HAP-1 (cell line): ENCODE measurements around the gene CPA4.
"Not testable (repeated sequence)": the region's sequence is repeated elsewhere in the genome, so short reads cannot be mapped to it uniquely, and the experiment has no call there.

Experiments
- DNase-seq, 2 experiments: peaks; one replicate each; pipeline ENCODE4 v3.0.0-alpha.2; 2016 to 2020; ENCODE audit warnings: low spot score in 2 of 2
- H3K27me3 ChIP-seq: fragments of 250-450 bp; sonication (Bioruptor Pico); 2 replicates; pipeline ENCODE4 v1.5.1; 2020; ENCODE audit warnings: low read depth, mild to moderate bottlenecking, moderate library complexity
- H3K36me3 ChIP-seq: fragments of 250-450 bp; sonication (Bioruptor Pico); replicated peaks from 2 replicates; pipeline ENCODE4 v1.5.1; 2020; ENCODE audit warnings: mild to moderate bottlenecking
- H3K4me1 ChIP-seq: fragments of 250-450 bp; sonication (Bioruptor Pico); 2 replicates; pipeline ENCODE4 v1.5.1; 2020; ENCODE audit warnings: mild to moderate bottlenecking
- H3K4me3 ChIP-seq: fragments of 250-450 bp; sonication (Bioruptor Pico); 2 replicates; pipeline ENCODE4 v1.5.1; 2020; ENCODE audit warnings: mild to moderate bottlenecking, moderate library complexity
- H3K9me3 ChIP-seq: fragments of 250-450 bp; sonication (Bioruptor Pico); 2 replicates; pipeline ENCODE4 v1.5.1; 2020; ENCODE audit warnings: mild to moderate bottlenecking, moderate library complexity
- in situ Hi-C: fragments of 300-500 bp; cut with MboI; formaldehyde crosslinking; loops from 3 replicates; pipeline ENCODE4 v1.14.3; 2020; ENCODE audit warnings: low sequenced_read_pairs, inconsistent platforms, mixed read lengths

CPA4 gene

DNA sequence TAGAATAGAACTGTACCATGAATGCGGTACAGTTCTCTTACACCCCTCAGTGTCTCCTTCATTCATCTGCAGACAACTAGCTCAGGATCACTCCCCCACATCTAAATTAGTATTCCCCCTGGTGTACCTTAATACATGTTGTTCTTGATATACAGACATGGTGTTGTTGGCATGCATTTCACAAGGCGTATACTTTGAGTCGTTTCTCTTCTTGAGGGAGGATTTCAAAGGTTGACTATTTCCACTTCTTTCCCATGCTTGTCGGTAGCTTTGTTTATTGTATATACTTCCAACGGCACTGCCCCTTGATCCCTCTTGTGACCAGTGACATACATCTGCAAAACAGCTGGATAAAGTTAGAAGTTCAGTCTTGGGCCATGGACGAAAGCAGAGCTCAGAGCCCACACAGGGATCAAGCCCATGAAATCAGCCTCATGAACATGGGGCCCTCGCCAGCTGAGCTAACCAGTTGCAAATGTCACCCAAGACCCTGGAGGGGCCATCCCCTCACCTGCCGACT, 8.6 kb downstream of the CPA4 start:
- in situ Hi-C loops: no loop called here
- Histone ChIP-seq H3K4me1 (no peaks in the 10 kb centered on the region), H3K27me3 (0 out of 2 replicates have a peak, but pooled peaks cover 2% of the 10 kb centered on the region), H3K36me3 (no peaks in the 10 kb centered on the region), H3K4me3 (no peak overlapping the region), H3K9me3 (no peaks in the 10 kb centered on the region)
- no peak for DNase-seq

DNA sequence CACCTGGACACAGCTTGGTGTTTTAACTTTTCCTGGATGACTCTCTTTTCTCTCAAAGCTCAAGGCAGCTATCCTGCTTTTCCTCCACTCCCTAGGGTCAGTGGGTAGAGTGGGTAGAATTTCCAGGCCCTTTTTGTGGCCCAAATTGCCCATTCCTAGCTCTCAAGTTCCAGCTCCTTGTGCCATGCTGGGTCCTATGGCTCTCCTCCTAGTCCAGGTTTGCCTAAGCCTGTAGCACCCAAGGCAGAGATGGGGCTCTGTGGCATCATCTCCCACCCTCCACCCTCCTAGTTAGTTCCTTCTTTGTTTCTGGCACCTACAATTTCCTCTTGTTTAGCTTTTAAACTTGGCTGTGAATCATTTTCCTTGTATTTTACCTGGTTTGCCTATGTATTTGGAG, 9.7 kb downstream of the CPA4 start:
- in situ Hi-C loops: no loop called here
- DNase-seq: no peak
- H3K4me1 ChIP-seq: no peaks in the 10 kb centered on the region
- no peak overlapping the region for H3K4me3 ChIP-seq
- H3K36me3 ChIP-seq: no peaks in the 10 kb centered on the region
- H3K9me3 ChIP-seq: no peaks in the 10 kb centered on the region
- H3K27me3 ChIP-seq: 0 out of 2 replicates have a peak, but pooled peaks cover 2% of the 10 kb centered on the region

DNA sequence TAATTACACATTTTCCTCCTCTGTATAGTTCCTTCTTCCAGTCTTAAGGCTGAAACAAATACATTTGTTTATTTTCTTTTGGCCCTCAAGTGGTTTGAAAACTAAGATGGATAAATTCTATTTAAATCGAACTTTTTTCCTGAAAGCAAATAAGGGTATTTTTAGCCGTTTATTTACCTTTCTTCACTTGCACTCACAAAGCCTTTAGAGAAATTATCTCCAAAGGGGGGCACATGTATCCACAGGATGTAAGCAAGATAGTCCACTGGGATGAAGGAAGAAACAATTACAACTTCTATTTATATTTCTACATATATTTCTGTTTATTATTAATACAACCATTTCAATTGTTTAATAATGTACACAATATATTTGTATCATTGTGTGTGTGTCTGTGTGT, 10.2 kb downstream of the CPA4 start:
- Histone ChIP-seq H3K9me3 (no peaks in the 10 kb centered on the region), H3K4me3 (no peak overlapping the region), H3K4me1 (no peaks in the 10 kb centered on the region), H3K36me3 (no peaks in the 10 kb centered on the region), H3K27me3 (0 out of 2 replicates have a peak, but pooled peaks cover 2% of the 10 kb centered on the region)
- in situ Hi-C loops: no loop called here
- DNase-seq: no peak

DNA sequence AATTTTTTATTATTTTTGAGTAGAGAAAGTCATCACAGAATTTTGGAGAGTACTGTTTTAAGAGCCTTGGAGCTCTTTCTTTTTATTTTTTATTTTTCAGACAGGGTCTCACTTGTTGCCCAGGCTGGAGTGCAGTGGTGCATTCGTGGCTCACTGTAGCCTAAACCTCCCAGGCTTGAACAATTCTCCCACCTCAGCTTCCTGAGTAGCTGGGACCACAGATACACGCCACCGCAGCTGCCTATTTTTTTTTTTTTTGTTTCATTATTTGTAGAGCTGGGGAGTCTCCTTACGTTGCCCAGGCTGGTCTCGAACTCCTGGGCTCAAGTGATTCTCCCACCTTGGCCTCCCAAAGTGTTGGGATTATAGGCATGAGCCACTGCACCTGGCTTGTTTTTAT, 10.6 kb downstream of the CPA4 start:
- no peaks in the 10 kb centered on the region for H3K9me3 ChIP-seq
- H3K4me1 ChIP-seq: no peaks in the 10 kb centered on the region
- 0 out of 2 replicates have a peak, but pooled peaks cover 2% of the 10 kb centered on the region for H3K27me3 ChIP-seq
- no peak for DNase-seq
- H3K4me3 ChIP-seq: no peak overlapping the region
- H3K36me3 ChIP-seq: no peaks in the 10 kb centered on the region
- in situ Hi-C loops: no loop called here

DNA sequence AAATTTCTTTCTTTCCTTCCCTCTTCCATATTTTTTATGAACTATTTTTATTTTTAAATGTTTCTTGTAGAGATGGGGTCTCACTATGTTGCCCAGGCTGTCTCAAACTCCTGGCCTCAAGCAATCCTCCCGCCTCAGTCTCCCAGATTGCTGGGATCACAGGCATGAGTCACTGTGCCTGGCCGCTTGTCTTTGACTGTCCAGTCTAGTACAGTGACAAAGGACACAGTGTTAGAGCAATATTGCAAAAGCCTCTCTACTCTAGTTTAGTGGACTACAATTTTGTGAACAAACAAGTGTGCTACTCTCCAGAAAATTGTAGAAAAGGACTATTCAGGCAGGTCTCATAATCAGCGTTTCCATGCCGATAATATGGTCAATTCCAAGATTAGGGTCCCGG, 11.0 kb downstream of the CPA4 start:
- Histone ChIP-seq H3K9me3 (no peaks in the 10 kb centered on the region), H3K27me3 (0 out of 2 replicates have a peak, but pooled peaks cover 2% of the 10 kb centered on the region), H3K4me1 (no peaks in the 10 kb centered on the region), H3K36me3 (no peaks in the 10 kb centered on the region), H3K4me3 (no peak overlapping the region)
- in situ Hi-C loops: no loop called here
- DNase-seq: no peak

DNA sequence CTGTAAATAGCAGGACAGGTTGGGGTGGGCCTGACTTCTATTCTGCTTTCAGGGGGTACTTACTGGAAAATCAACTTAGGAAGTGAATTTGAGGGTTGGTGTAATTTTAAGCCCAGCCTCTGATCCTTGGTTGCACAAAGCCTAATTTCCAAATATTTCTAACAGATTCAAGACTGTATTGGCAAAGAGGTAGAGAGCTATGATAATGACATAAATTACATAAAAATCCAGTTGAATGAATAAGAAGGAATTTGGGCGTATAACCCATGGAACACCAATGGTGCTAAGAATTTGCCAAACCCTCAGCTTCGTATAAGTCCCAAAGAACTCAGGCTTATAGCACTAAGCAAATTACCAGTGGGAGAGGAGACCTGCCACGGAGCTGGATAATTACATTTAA, 11.9 kb downstream of the CPA4 start:
- no peaks in the 10 kb centered on the region for H3K4me1 ChIP-seq
- 0 out of 2 replicates have a peak, but pooled peaks cover 2% of the 10 kb centered on the region for H3K27me3 ChIP-seq
- H3K36me3 ChIP-seq: no peaks in the 10 kb centered on the region
- no peak for DNase-seq
- no peaks in the 10 kb centered on the region for H3K9me3 ChIP-seq
- H3K4me3 ChIP-seq: no peak overlapping the region
- in situ Hi-C loops: no loop called here

DNA sequence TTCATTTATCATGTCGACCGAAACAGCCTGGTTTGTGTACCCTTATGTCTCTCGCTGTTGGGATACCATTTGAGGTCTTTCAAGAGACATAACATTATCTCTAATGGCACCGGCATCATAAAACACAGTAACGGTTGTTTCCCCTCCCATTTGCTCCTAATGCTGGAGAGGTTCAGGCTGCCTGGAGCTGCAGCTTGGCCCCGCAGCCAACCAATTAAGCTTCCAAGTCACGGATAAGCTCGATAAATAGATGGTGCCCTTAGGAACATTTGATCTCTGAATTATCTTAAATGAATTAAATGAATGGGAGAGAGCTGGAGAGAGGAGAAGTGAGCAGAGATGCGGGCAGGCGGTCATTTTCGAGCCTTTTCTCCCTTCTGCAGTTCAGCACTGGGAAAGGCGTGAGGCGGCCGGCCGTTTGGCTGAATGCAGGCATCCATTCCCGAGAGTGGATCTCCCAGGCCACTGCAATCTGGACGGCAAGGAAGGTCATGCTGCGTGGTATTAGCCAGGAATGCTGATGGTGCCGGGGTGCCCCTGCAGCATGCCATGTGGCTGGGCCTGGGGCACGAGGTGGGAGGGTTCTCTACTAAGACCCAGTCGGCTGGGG, 12.6 kb downstream of the CPA4 start:
- no peaks in the 10 kb centered on the region for H3K36me3 ChIP-seq
- 0 out of 2 replicates have a peak, but pooled peaks cover 2% of the 10 kb centered on the region for H3K27me3 ChIP-seq
- DNase-seq: no peak
- in situ Hi-C loops: no loop called here
- H3K4me3 ChIP-seq: no peak overlapping the region
- H3K4me1 ChIP-seq: no peaks in the 10 kb centered on the region
- no peaks in the 10 kb centered on the region for H3K9me3 ChIP-seq

DNA sequence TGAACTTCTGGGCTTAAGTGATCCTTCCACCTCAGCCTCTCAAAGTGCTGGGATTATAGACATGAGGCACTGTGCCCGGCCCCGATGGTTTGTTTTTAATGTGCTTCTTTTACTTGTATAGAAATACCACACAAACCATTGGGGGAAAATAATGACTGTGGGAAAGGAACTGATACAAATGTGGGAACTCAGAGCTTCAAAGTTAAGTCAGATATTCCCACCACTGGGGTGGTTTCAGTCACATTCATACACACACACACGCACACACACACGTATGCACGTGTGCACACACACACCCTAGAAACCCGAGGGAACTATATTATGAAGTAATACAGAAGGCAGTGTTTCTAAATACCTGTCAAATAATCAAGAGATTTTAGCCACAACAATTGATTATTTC, 17.0 kb downstream of the CPA4 start:
- Histone ChIP-seq H3K4me1 (no peaks in the 10 kb centered on the region), H3K36me3 (no peaks in the 10 kb centered on the region), H3K4me3 (no peak overlapping the region), H3K9me3 (peaks cover 7% of the 10 kb centered on the region; the same call in 1 of the 2 replicates), H3K27me3 (no peaks in the 10 kb centered on the region)
- no peak for DNase-seq
- in situ Hi-C loops: no loop called here

DNA sequence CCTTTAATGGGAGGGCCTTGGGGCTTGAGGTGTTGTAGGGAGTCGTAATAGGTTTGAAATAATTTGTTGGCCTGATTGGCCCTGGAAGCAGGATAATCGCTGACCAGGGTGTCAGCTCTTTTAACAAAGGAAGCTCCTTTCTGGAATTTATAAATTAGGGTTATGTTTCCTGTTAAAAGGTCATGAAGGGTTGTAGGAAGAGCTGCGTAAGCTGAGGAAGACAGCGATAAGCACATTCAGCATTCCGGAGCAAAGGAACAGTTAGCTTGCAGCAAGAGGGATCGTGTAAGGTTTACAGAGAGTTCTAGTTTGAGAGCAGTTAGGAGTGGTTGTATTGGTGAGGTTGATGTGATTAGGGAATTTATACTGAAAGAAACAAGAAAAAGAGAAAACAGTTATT, 21.3 kb downstream of the CPA4 start:
- DNase-seq: no peak
- Histone ChIP-seq H3K4me3 (no peak overlapping the region), H3K4me1 (no peaks in the 10 kb centered on the region), H3K9me3 (peaks cover 7% of the 10 kb centered on the region; the same call in 1 of the 2 replicates), H3K36me3 (no peaks in the 10 kb centered on the region), H3K27me3 (no peaks in the 10 kb centered on the region)
- in situ Hi-C loops: no loop called here

DNA sequence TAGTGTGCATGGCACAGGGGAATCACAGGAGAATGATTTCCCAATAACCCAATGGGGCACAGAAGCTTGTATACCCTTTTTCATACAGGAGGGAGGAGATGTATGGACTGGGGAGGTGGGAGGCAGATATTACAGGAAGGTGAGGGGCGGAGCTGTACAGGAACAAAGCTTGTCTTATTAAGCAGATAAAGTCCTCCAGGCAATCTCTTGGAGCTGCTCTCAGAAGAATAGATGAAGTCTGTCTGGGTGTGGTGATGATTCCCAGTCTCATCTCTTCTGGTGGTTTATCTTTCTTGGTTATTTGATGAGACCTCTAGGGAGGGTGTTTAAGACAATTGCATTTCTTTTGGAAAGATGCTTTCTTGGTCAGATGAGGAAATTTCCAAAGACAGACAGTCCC, 26.6 kb downstream of the CPA4 start:
- Histone ChIP-seq H3K27me3 (no peaks in the 10 kb centered on the region), H3K4me1 (no peaks in the 10 kb centered on the region), H3K36me3 (no peaks in the 10 kb centered on the region), H3K4me3 (no peak overlapping the region), H3K9me3 (no peaks in the 10 kb centered on the region)
- no peak for DNase-seq
- in situ Hi-C loops: no loop called here

DNA sequence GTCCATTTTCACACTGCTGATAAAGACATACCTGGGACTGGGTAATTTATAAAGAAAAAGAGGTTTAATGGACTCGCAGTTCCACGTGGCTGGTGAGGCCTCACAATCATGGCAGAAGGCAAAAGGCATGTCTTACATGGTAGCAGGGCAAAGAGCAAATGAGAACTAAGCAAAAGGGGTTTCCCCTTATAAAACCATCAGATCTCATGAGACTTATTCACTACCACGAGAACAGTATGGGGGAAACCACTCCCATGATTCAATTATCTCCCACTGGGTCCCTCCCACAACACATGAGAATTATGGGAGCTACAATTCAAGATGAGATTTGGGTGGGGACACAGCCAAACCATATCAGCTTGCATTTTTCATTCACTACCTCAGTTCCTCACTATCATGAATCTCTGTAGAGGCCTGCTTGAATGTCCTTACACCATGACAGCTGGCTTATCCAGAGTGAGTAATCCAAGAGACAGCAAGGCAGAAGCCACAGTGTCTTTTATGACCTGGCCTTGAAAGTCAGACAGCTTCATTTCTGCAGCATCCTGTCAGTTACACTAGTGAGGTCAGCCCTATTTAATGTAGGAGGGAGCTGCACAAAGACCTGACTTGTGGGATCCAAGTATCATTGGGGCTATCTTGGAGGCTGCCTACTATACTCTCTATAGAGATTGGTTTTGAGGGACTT, 28.7 kb downstream of the CPA4 start:
- in situ Hi-C loops, H3K36me3 ChIP-seq, DNase-seq, H3K4me3 ChIP-seq, H3K27me3 ChIP-seq, H3K4me1 ChIP-seq, H3K9me3 ChIP-seq: not testable (repeated sequence)

DNA sequence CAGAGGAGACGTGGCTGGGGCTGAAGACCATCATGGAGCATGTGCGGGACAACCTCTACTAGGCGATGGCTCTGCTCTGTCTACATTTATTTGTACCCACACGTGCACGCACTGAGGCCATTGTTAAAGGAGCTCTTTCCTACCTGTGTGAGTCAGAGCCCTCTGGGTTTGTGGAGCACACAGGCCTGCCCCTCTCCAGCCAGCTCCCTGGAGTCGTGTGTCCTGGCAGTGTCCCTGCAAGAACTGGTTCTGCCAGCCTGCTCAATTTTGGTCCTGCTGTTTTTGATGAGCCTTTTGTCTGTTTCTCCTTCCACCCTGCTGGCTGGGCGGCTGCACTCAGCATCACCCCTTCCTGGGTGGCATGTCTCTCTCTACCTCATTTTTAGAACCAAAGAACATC, 29.7 kb downstream of the CPA4 start:
- H3K36me3 ChIP-seq: no peaks in the 10 kb centered on the region
- no peak for DNase-seq
- H3K4me3 ChIP-seq: no peak overlapping the region
- no peaks in the 10 kb centered on the region for H3K4me1 ChIP-seq
- H3K9me3 ChIP-seq: no peaks in the 10 kb centered on the region
- H3K27me3 ChIP-seq: no peaks in the 10 kb centered on the region
- in situ Hi-C loops: no loop called here

DNA sequence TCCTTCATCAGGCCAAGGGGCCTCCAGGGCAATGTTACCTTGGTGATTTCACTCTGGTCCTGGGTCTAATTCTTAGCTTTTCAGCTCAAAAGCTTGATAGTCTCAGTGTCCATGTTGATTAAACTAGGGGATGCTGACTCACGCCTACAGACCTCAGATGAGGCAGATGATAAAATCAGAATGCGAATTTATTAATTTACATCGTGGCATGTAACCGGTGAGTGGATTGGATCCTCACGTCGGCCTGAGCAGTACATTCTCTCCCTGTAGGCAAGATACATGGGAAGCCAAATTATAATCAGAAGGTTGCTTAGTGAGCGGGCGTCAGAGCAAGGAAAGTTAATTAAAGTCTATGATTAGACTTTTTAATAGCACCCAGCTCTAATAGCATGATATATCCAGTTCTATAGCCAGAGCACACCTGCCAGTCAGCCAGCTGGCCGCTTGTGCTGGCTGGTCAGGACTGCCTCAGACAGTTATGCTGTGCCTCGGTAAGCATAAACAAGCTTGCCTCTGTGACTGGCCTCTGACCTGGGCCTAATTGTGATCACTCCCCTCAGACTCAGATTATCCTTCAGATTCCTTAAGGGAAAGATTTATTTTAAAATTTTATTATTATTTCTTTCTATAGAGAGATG, 31.5 kb downstream of the CPA4 start:
- in situ Hi-C loops: no loop called here
- Histone ChIP-seq H3K9me3 (no peaks in the 10 kb centered on the region), H3K4me1 (no peaks in the 10 kb centered on the region), H3K36me3 (no peaks in the 10 kb centered on the region), H3K27me3 (no peaks in the 10 kb centered on the region), H3K4me3 (no peak overlapping the region)
- DNase-seq: no peak

DNA sequence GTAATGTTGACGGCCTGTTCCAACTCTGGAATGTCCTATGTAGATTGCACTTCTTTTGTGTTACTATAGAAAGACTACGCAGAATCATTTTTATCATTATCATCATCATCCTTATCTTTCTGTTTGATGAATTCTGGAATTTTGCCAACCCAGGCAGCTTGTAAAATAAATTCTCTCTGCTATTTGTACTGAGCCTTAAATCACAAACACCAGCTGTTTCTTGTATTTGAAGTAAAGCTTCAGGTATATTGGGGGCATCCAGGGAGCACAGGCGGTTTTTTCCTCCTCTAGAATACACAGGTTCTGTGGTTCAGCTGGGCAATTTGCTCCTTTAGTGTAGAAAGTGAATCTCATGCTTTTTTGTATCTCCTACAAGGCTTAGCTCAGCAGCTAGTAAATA, 36.7 kb downstream of the CPA4 start:
- Histone ChIP-seq H3K9me3 (no peaks in the 10 kb centered on the region), H3K4me1 (no peaks in the 10 kb centered on the region; the same call in 1 of the 2 replicates), H3K36me3 (no peaks in the 10 kb centered on the region), H3K27me3 (no peaks in the 10 kb centered on the region), H3K4me3 (no peak overlapping the region)
- DNase-seq: no peak
- in situ Hi-C loops: no loop called here
